Measurements from ENCODE around the gene NKAIN4.
"Not testable (repeated sequence)": the region's sequence is repeated elsewhere in the genome, so short reads cannot be mapped to it uniquely, and the experiment has no call there.

The NKAIN4 gene

GRCh38 chr20:63222541-63222940 lies 31.7 kb downstream of the NKAIN4 start:
- no peak for TF ChIP-seq CTCF (IDR thresholded peaks at IDR 0.05; ENCODE audit: borderline replicate concordance, control extremely low read depth, extremely low read depth, insufficient read depth, missing control alignments)
- in situ Hi-C loops (cut with MboI; ENCODE audit: low sequenced_read_pairs, unreplicated experiment), result no loop called here

GRCh38 chr20:63221400-63222053 lies 32.7 kb downstream of the NKAIN4 start:
- in situ Hi-C loops (cut with MboI; ENCODE audit: low sequenced_read_pairs, unreplicated experiment); DNase-seq (ENCODE audit: low spot score): not testable (repeated sequence)

More at GRCh38 chr20:63222541-63222940, 31.7 kb downstream of the NKAIN4 start:
- DNase-seq (ENCODE audit: low spot score), result no peak

- TF ChIP-seq CTCF (IDR thresholded peaks at IDR 0.05; ENCODE audit: borderline replicate concordance, control extremely low read depth, extremely low read depth, insufficient read depth, missing control alignments), result no peak
- DNase-seq (ENCODE audit: low spot score), result no peak
- in situ Hi-C loops (cut with MboI; ENCODE audit: low sequenced_read_pairs, unreplicated experiment), result no loop called here
These were observed 33.4 kb downstream of the NKAIN4 start for GRCh38 chr20:63220696-63221399.

DNA sequence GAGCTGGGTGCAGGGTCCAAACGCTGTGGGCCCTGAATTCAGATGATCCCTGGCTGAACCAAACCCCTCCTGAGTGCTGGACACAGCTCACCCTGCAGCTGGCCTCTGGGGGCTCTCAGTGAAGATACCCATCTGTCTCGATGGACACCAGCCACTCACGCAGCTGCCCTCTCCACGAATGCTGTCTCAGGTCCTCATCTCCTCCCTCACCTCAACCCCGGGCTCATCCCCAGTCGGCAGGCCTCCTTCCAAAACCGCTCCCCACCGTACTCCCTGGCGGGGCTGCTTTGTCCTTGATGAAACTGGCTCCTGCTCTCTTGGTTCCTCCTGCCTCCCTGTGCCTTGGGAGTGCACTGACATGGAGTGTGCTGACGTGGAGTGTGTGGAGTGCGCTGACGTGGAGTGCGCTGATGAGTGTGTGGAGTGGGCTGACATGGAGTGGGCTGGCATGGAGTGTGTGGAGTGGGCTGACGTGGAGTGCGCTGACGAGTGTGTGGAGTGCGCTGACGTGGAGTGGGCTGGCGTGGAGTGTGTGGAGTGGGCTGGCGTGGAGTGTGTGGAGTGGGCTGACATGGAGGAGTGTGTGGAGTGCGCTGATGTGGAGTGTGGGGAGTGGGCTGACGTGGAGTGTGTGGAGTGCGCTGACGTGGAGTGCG lies 34.3 kb downstream of the NKAIN4 start:
- no peak for DNase-seq (ENCODE audit: low spot score)
- in situ Hi-C loops (cut with MboI; ENCODE audit: low sequenced_read_pairs, unreplicated experiment), result no loop called here
- TF ChIP-seq CTCF (IDR thresholded peaks at IDR 0.05; ENCODE audit: borderline replicate concordance, control extremely low read depth, extremely low read depth, insufficient read depth, missing control alignments), result no peak

DNA sequence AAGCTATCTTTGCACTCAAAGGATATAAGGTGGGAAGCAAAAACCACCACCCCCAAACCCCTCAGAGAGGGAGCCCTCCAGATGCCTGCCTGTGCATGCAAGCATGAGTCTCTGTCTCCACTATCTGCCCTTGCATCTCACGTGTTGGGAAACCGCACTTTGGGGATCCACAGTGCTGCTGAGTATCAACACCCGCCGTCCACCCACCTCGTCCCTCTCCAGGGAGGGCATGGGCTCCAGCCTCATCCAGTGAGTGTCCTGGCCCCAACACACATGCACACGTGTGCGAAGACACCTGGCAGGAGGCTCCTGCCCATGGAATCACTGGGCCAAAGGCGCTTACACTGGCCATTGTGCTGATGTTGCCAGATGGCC lies 34.8 kb downstream of the NKAIN4 start:
- in situ Hi-C loops (cut with MboI; ENCODE audit: low sequenced_read_pairs, unreplicated experiment), result no loop called here

GRCh38 chr20:63218701-63219446 lies 35.4 kb downstream of the NKAIN4 start:
- no peak for TF ChIP-seq CTCF (IDR thresholded peaks at IDR 0.05; ENCODE audit: borderline replicate concordance, control extremely low read depth, extremely low read depth, insufficient read depth, missing control alignments)
- no peak for DNase-seq (ENCODE audit: low spot score)
- in situ Hi-C loops (cut with MboI; ENCODE audit: low sequenced_read_pairs, unreplicated experiment), result no loop called here

More for the DNA sequence above, 34.8 kb downstream of the NKAIN4 start:
- no peak for TF ChIP-seq CTCF (IDR thresholded peaks at IDR 0.05; ENCODE audit: borderline replicate concordance, control extremely low read depth, extremely low read depth, insufficient read depth, missing control alignments)
- DNase-seq (ENCODE audit: low spot score), result no peak
